Purkinje cell (primary cell): Measurements from ENCODE around the gene ASTE1. TPM values are rescaled to one million over a fixed set of nuclear protein-coding genes. Genes with fewer than 3 reads are reported as not detected.

Experiments
- polyA plus RNA-seq: library from polyadenylated mRNA; unstranded; fragments of >200 nt; fragmentation: Nextera tagmentation; gene quantifications from 2 replicates; pipeline ENCODE4 v1.2.1, GENCODE V29; 2014

The ASTE1 gene
- 3.0 and 4.7 TPM in 2 replicates for polyA plus RNA-seq

DNA sequence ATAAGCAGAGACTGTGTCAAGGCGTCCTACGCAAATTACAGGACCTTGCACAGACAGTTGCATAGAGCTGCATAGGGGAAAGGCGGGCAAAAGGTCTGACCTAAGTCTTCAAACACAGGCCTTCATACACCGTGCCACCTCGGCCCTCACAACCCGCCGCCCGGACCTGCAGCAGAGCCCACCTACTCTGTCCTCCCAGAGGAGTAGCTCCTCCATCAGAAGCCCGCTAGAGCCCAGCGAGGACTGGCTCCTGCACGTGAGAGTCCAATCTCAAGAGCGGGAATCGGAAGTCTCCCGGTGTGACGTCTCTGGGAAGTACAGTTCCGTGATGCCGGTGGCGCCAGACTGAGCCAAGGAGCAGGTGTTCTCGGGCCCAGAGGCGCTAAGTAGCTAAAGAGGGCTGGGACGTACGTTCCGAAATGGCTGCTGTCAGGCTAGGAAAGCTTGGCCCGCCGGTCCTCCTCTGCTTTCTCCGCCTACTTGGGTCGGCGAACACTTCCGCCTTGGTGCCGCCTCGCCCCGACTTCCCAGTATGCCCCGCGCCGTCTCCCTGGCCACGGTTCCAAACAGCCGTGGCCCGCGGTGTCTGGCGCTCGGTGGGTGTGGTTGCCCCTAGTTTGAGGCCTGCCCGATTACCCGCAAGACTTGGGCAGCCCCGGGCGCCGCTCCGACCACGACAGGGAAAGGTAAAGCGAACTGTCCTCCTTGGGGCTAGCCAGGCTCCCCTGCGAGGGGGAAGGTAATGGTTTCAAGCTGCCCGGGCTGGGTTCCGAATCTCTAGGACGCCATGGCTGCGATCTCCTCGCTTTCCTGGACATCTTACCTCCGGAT lies at the start of gene ASTE1, which contains the start of gene NEK11:
TSS of gene ASTE1 (minus strand) at position 505 of the 831 bp plus-strand sequence. CDS start 1,519 bp downstream, outside the sequence.
TSS of gene NEK11 (plus strand) at position 557 of the 831 bp plus-strand sequence. CDS start 2,832 bp downstream, outside the sequence.

Other genes starting within 250 kb of the ASTE1 start
- gene ATP2C1, start 132.7 kb downstream of the ASTE1 start, polyA plus RNA-seq = 332 and 335 TPM in 2 replicates
- gene NEK11, start 52 bp upstream of the ASTE1 start, polyA plus RNA-seq = 9.4 and 20.7 TPM in 2 replicates